Esophagus muscularis mucosa (tissue), 4 donors: Measurements from ENCODE around the gene LRRC4C.

Source experiments
- EP300 ChIP-seq: sonication (generic); formaldehyde crosslinking; IDR thresholded peaks from one replicate; pipeline ENCODE4 v1.6.1; 2017; ENCODE audit warnings: antibody characterized with exemption
- POLR2A ChIP-seq: fragments of 450-650 bp; IDR thresholded peaks from one replicate; pipeline ENCODE4 v1.6.1; 2017; ENCODE audit warnings: antibody characterized with exemption, moderate library complexity, mild to moderate bottlenecking, low read depth
- POLR2AphosphoS5 ChIP-seq, 2 donors: sonication (generic); formaldehyde crosslinking; IDR thresholded peaks; one replicate each; pipeline ENCODE4 v1.6.1; 2017; ENCODE audit warnings: antibody characterized with exemption in 2 of 2
- TF ChIP-seq, protein P1 (sequence below), 3 experiments: fragments of 200-600 bp in 2 of 3; fragments of 450-650 bp in 1 of 3; sonication (generic) in 2 of 3; IDR thresholded peaks; one replicate each; pipeline ENCODE4 v1.5.1; 2017 to 2019; ENCODE audit warnings: antibody characterized with exemption in 3 of 3, mild to moderate bottlenecking in 2 of 3, moderate library complexity in 1 of 3

DNA sequence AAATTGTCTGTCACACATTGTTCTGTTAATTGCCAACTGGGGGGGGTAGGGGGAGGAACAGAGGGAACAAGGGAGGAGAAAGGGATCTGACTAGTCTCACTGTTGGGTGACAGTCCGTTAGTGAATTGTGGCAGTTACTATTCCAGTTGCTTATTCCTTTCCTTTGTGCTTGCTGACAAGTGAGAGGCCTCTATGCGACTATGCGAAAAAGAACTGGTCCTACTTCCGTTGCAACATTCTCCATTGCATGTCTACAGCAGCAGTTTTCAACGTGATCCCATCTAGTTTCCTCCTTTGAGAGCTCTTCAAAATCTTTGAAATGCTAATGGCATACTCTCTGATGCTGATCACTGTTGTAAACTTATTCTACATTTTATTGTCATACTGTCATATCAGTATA lies 672.2 kb downstream of the LRRC4C start:
- TF ChIP-seq, protein P1, sequence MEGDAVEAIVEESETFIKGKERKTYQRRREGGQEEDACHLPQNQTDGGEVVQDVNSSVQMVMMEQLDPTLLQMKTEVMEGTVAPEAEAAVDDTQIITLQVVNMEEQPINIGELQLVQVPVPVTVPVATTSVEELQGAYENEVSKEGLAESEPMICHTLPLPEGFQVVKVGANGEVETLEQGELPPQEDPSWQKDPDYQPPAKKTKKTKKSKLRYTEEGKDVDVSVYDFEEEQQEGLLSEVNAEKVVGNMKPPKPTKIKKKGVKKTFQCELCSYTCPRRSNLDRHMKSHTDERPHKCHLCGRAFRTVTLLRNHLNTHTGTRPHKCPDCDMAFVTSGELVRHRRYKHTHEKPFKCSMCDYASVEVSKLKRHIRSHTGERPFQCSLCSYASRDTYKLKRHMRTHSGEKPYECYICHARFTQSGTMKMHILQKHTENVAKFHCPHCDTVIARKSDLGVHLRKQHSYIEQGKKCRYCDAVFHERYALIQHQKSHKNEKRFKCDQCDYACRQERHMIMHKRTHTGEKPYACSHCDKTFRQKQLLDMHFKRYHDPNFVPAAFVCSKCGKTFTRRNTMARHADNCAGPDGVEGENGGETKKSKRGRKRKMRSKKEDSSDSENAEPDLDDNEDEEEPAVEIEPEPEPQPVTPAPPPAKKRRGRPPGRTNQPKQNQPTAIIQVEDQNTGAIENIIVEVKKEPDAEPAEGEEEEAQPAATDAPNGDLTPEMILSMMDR (IDR thresholded peaks at IDR 0.05): no peak
- TF ChIP-seq POLR2A (no peak), EP300 (no peak), POLR2AphosphoS5 (IDR thresholded peaks at IDR 0.05) (no peak)
